ENCODE results near the gene MUC2. TPM values are rescaled to one million over a fixed set of nuclear protein-coding genes. Genes with fewer than 3 reads are reported as not detected.

MUC2 gene
- total and polyA plus RNA-seq, 2 donors (not counting 1 experiment from before 2014, with no cell fraction given), result not detected

DNA sequence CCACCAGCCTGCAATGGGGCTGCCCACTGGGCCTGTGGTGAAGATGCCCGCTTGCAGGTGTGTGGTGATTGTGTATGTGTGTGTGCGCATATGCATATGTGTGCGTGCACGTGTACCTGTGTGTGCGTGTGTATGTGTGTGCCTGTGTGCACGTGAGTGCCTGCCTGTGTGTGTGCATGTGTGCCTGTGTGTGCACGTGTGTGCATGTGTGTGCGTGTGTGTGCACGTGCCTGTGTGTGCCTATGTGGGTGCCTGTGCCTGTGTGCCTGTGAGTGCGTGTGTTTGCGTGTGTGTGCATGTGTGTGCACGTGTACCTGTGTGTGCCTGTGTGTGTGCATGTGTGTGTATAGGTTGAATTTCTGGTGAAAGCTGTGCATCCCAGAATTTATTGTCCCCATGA lies 35.8 kb upstream of the MUC2 start:
- Mint-ChIP-seq H3K27me3 (peaks cover 1% of the 10 kb centered on the region), H3K4me1 (no peaks in the 10 kb centered on the region), H3K27ac (no peak overlapping the region), H3K4me3 (no peak overlapping the region), H3K9me3 (ENCODE audit: insufficient read depth) (no peaks in the 10 kb centered on the region)
- H4K20me1 ChIP-seq (ENCODE audit: control insufficient read depth, insufficient read depth, low read length, poor library complexity, severe bottlenecking), result no peaks in the 10 kb centered on the region
- ChIA-PET POLR2A (no interaction called here), CTCF (no interaction called here)
- no peak overlapping the region for H3K27ac ChIP-seq (ENCODE audit: low read length in 2 of 2)
- no peak overlapping the region for H3K4me2 ChIP-seq (replicated peaks; ENCODE audit: low read depth, low read length, poor library complexity, severe bottlenecking)
- H3K9me3 ChIP-seq (ENCODE audit: control extremely low read depth in 1 of 3, control insufficient read depth in 2 of 3, insufficient read depth in 1 of 3, low read length in 2 of 3), result no peaks in the 10 kb centered on the region
- no peaks in the 10 kb centered on the region for H3K36me3 ChIP-seq (replicated peaks in 1 of 2; ENCODE audit: control extremely low read depth in 1 of 2, control insufficient read depth in 1 of 2, extremely low read depth in 1 of 2, insufficient read depth in 2 of 2, low read length in 1 of 2)
- H3K27me3 ChIP-seq (replicated peaks in 1 of 4; ENCODE audit: control extremely low read depth in 1 of 4, control insufficient read depth in 3 of 4, insufficient read depth in 4 of 4, low read length in 3 of 4), result no peaks in the 10 kb centered on the region
- H3K79me2 ChIP-seq (ENCODE audit: control insufficient read depth, insufficient read depth, low read length), result no peaks in the 10 kb centered on the region
- intact Hi-C loops (cut with micrococcal nuclease), result no loop called here
- DNase-seq, result no peak
- 94% methylated on average over 12 of the region's 12 CpGs for WGBS (ENCODE audit: insufficient coverage)
- no peak overlapping the region for H3K9ac ChIP-seq (ENCODE audit: low read length)
- no peak for TF ChIP-seq EZH2 (IDR thresholded peaks at IDR 0.05; ENCODE audit: borderline replicate concordance, insufficient read depth, low read depth, low read length, poor library complexity, severe bottlenecking)
- TF ChIP-seq, protein P1, sequence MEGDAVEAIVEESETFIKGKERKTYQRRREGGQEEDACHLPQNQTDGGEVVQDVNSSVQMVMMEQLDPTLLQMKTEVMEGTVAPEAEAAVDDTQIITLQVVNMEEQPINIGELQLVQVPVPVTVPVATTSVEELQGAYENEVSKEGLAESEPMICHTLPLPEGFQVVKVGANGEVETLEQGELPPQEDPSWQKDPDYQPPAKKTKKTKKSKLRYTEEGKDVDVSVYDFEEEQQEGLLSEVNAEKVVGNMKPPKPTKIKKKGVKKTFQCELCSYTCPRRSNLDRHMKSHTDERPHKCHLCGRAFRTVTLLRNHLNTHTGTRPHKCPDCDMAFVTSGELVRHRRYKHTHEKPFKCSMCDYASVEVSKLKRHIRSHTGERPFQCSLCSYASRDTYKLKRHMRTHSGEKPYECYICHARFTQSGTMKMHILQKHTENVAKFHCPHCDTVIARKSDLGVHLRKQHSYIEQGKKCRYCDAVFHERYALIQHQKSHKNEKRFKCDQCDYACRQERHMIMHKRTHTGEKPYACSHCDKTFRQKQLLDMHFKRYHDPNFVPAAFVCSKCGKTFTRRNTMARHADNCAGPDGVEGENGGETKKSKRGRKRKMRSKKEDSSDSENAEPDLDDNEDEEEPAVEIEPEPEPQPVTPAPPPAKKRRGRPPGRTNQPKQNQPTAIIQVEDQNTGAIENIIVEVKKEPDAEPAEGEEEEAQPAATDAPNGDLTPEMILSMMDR (IDR thresholded peaks at IDR 0.05), result no peak
- H3K4me3 ChIP-seq (ENCODE audit: control extremely low read depth in 1 of 5, extremely low read depth in 1 of 5, insufficient read depth in 1 of 5, low read depth in 2 of 5, low read length in 4 of 5), result no peak overlapping the region
- H2AFZ ChIP-seq (ENCODE audit: insufficient read depth, low read depth, low read length, poor library complexity, severe bottlenecking), result no peak overlapping the region
- no peaks in the 10 kb centered on the region for H3K4me1 ChIP-seq (ENCODE audit: control insufficient read depth in 2 of 2, insufficient read depth in 2 of 2, low read length in 2 of 2)
- no peak for ATAC-seq (ENCODE audit: low read depth)

DNA sequence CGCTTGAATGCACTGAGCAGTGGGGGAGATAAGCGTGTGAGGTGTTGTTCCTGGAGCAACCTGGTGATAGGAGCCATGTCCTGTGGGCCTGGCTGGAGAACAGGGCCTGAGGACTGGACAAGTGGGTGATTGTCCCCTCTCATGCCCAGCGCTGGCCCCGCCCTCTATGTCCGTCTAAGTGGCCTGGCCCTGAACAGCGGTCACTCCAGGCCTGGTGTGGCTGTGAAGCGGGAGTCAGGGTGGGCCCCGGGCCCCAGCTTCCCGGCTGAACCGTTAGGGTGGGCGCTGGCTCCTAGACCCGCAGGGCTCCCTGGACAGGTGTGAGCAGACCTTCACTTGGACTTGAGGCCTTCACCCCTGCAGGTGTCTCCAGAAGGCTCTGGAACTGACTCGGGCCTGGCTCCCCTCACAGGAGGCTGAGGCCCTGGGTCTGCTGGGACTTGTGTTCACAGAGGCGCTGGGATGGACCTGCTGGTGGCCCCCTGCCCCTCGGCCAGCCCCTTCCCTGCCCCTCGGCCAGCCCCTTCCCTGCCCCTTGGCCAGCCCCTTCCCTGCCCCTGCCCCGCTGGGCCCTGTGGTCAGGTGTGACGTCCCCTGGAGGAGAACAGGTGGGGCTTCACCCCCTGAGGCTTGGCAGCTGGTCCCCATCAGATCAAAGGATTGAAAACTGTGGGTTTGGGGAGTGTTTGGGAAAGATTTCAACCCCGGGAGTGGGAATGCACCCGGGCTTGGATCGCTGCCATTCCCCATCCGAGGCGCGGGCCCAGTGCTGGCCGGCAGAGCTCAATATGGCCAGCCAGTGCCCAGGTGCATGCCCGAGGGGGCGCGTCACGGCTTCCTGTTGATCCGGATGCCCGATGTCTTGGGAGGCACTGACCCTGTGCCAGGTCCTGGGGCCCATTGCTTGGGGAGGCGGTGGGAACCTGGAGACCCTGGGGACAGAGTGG lies 34.9 kb upstream of the MUC2 start:
- Mint-ChIP-seq H3K4me1 (no peaks in the 10 kb centered on the region), H3K27me3 (peaks cover 3% of the 10 kb centered on the region), H3K9me3 (ENCODE audit: insufficient read depth) (no peaks in the 10 kb centered on the region), H3K27ac (no peak overlapping the region), H3K4me3 (no peak overlapping the region)
- no peak for ATAC-seq (ENCODE audit: low read depth)
- Histone ChIP-seq H3K4me3 (ENCODE audit: control extremely low read depth in 1 of 5, extremely low read depth in 1 of 5, insufficient read depth in 1 of 5, low read depth in 2 of 5, low read length in 4 of 5) (no peak overlapping the region), H3K36me3 (replicated peaks in 1 of 2; ENCODE audit: control extremely low read depth in 1 of 2, control insufficient read depth in 1 of 2, extremely low read depth in 1 of 2, insufficient read depth in 2 of 2, low read length in 1 of 2) (no peaks in the 10 kb centered on the region), H3K4me1 (ENCODE audit: control insufficient read depth in 2 of 2, insufficient read depth in 2 of 2, low read length in 2 of 2) (no peaks in the 10 kb centered on the region), H3K27me3 (replicated peaks in 1 of 4; ENCODE audit: control extremely low read depth in 1 of 4, control insufficient read depth in 3 of 4, insufficient read depth in 4 of 4, low read length in 3 of 4) (no peaks in the 10 kb centered on the region), H2AFZ (ENCODE audit: insufficient read depth, low read depth, low read length, poor library complexity, severe bottlenecking) (no peak overlapping the region), H3K79me2 (ENCODE audit: control insufficient read depth, insufficient read depth, low read length) (no peaks in the 10 kb centered on the region), H3K9ac (ENCODE audit: low read length) (no peak overlapping the region), H3K9me3 (ENCODE audit: control extremely low read depth in 1 of 3, control insufficient read depth in 2 of 3, insufficient read depth in 1 of 3, low read length in 2 of 3) (no peaks in the 10 kb centered on the region), H4K20me1 (ENCODE audit: control insufficient read depth, insufficient read depth, low read length, poor library complexity, severe bottlenecking) (no peaks in the 10 kb centered on the region), H3K27ac (ENCODE audit: low read length in 2 of 2) (no peak overlapping the region), H3K4me2 (replicated peaks; ENCODE audit: low read depth, low read length, poor library complexity, severe bottlenecking) (no peak overlapping the region)
- intact Hi-C loops (cut with micrococcal nuclease), result no loop called here
- DNase-seq, result no peak
- no peak for TF ChIP-seq EZH2 (IDR thresholded peaks at IDR 0.05; ENCODE audit: borderline replicate concordance, insufficient read depth, low read depth, low read length, poor library complexity, severe bottlenecking)
- TF ChIP-seq, protein P1 (IDR thresholded peaks at IDR 0.05), result no peak
- 93% methylated on average over 32 of the region's 32 CpGs for WGBS (ENCODE audit: insufficient coverage)
- ChIA-PET CTCF (no interaction called here), POLR2A (no interaction called here)
